CD4-positive, alpha-beta T cell treated with Interleukin-2 at 100 ng/mL for 4 hours (primary cell): ENCODE data around the gene LOXL1.
"Not testable (repeated sequence)": the region's sequence is repeated elsewhere in the genome, so short reads cannot be mapped to it uniquely, and the experiment has no call there.

ENCODE experiments used
- DNase-seq: peaks from one replicate; pipeline ENCODE4 v3.0.0-alpha.2; 2020; ENCODE audit warnings: low spot score

The LOXL1 gene

DNA sequence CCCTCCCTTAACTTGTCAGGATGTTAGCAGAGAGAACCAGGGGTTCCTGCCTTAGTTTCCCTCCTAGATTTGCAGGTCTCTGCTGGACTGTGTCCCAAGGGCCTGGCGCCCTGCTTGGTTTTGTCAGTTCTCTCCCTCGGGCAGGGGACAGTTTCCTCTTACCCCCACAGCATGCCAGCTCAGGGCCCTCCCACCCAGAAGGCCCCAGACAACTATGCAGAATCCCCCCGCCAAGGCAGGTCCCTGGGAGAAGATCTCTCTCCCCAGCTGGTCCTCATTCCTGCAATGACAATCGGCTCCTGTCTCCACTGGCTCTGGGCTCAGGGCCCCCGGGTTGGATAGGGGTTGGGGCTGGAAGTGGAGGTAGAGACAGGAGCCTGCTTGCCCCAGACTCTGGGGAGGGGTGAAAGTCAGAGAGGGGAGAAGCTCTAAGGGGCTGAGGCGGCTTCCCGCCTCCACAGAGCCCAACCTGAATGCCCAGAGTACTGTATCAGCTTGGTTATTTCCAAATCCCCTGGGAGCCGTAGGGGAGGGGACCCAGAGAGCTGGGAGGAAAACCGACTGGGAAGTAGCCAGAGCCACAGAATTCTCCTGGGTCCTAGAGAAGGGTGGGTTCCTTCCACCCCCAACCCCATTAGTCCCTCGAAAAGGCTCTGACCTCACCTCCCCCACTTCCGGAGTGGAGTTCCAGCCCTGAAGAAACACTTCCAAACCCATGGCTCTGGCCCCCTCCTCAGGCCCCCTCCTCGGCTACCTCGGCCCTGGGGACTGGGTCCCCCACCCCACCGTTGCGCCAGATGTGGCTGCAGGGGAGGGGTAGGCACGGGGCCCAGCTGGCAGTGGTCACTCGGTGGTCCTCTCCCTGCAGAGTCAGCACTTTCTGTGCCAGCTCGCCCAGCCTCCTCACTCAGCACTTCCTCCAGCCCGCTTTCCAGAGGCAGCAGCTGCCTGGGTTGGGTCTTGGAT lies 3.8 kb upstream of the LOXL1 start:
- DNase-seq = no peak

DNA sequence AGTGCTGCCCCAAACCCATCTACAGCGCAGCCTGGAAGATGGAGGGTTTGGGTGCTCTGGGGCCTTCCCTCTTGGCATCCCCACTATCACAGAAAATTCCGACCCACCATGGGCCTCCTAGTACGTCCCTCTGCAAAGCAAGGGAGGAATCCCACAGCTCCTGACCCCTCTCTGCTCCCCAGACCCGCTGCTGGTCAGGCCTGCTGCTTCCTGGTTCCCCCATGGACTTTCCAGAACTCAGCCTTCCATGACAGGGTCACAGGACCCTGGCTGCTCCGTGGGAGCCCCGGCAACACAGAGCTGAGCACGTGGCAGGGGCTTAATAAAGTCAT lies 3.1 kb upstream of the LOXL1 start:
- DNase-seq = no peak

DNA sequence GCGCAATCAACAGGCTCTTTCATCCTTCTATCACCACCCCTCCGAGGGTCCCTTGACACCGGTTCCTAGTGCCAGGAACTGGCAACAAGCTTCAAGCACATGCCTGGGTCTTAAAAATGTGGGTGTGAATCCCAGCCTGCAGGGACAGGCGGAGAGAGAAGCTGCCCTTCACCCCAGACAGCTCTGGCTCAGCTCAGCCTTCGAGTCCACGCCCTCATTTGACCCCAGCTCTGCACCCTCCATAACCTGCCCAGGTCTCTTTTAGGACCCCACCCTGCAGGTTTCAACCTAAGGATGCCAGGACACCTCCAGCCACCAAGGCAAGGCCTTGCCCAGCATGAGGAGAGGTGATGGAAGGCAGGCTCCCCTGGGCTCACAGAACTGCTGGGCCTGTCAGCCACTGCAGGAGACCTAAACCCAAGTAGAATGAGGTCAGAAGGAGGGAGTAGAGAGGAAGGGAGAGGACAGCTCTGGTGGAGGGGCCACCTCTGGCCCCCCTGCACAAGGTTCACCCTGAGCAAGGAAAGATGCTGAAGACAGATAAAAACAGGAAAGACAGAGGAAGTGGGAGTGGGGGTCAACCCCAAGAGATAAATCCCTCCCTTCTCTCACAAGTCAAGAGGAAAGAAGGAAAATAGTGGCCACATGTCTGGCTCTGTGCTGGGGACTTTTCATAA lies 2.6 kb upstream of the LOXL1 start:
- DNase-seq = no peak

DNA sequence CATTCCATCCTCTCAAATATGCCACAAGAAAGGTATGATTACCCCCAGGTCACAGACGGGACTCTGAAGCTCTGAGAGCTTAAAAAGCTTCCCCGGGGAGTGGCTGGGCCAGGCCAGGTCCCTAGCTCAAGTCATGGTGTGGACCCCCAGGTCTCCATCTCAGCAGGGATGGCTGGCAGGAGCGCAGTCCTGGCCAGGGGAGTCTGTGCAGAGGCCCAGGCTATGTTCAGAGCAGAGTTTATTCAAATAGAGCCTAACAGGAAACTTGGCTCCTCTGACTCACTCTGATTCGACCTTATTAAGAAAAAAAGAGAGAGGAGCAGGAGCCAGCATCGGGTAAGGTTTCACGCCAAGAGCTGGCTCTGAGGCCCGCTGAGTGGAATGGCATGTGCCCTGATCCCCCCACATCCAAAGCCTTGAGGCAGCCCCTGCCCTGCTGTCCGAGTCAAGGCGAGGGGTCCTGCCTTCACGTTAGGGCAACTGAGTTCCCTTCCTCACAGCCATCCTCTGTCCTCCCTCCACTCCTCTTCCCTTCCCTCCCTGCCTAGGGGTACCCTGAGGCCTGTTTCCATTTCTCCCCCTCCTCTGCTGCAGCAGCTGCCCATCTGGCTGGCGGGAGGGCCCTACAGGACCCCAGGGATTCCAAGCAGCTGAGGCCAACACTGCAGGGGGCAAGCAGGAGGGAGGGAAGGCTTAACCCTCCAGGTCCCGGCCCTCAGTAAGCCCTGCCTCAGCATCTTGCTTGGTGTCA lies 1.9 kb upstream of the LOXL1 start:
- DNase-seq = peak; percentile 44

DNA sequence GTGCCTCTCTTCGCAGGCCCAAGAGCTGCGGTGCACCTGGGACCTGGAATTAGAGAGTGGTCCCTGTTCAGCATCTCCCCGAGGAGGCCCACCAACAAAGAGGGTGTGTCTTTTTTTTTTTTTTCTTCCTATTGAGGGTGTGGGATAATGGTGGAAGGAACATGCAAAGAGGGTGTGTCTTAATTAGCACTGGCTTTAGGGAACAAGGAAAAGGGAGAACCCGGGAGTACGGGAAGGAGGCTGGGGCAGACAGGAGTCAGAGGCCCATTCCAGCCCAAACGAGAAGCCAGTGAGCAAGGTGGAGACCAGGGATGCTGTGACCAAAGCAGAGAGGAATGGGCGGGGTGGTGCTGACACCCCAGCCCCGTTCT lies 429 bp upstream of the LOXL1 start:
- no peak for DNase-seq

DNA sequence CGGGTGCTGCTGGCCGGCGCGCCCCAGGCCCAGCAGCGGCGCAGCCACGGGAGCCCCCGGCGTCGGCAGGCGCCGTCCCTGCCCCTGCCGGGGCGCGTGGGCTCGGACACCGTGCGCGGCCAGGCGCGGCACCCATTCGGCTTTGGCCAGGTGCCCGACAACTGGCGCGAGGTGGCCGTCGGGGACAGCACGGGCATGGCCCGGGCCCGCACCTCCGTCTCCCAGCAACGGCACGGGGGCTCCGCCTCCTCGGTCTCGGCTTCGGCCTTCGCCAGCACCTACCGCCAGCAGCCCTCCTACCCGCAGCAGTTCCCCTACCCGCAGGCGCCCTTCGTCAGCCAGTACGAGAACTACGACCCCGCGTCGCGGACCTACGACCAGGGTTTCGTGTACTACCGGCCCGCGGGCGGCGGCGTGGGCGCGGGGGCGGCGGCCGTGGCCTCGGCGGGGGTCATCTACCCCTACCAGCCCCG lies 777 bp downstream of the LOXL1 start:
- DNase-seq = peak; percentile 26

DNA sequence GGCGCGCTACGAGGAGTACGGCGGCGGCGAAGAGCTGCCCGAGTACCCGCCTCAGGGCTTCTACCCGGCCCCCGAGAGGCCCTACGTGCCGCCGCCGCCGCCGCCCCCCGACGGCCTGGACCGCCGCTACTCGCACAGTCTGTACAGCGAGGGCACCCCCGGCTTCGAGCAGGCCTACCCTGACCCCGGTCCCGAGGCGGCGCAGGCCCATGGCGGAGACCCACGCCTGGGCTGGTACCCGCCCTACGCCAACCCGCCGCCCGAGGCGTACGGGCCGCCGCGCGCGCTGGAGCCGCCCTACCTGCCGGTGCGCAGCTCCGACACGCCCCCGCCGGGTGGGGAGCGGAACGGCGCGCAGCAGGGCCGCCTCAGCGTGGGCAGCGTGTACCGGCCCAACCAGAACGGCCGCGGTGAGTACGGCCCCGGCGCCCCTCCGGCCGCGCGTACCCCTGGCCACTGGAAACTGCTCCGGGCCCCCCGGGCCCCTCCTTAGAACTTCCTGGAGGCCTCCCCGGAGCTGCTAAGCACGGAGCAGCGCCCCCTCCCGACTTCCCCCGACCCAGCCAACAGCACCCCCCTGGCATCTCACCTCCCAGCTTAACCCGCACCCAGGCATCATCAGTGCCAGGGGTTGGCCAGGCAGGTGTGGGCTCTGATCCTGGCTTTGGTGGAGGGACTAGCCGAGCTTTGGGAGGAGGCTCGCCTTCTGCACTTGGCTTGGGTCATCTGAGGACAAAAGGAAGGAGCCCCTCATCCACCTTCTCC lies 1.4 kb downstream of the LOXL1 start:
- DNase-seq = peak; percentile 74

DNA sequence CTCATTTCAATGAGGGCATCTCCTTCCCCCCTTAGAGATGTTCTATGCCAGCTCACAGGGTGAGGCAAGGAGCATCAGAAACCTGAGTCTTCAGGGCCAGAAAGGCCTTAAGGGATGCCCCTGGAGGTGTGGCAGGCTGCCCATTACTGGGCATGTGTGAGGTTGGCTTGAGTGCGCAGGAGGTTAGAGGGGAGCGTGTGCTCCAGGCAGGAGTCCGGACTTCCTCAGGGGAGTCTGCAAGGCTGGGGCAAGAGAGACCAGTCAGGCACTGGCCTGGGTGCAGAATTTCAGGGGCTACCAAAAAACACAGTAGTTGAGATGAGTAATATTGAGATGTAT lies 1.9 kb downstream of the LOXL1 start:
- no peak for DNase-seq

DNA sequence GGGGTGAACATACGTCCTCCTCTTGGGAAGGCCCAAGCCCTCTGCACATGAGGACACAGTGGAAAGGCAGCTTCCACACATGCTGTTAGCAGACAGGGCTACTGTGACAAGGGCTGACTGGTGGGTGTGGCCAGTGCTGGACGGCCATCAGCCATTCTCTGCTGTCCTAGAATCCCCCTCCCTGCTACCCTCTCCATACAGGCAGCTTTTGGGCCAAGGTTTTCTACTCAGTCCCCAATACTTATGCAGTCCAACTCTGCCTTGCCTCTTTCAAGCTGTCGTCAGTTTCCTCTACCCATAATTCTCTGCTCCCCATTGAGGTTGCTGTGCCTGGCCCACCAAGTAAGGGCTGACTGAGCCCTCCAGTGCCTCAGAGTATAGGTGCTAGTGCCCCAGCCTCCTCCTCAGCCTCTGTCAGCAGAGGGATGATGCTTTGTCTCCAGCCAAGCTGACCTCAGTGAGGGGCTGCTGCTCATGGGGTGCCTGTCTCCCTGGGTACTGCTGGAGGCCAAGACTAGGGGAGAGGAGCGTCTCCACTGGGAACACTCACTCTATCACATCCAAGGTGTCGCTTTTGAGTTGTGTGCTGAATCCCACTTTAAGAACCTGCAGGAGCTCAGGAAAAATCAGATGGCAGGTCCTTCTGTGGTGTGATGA lies 2.8 kb downstream of the LOXL1 start:
- DNase-seq = no peak

DNA sequence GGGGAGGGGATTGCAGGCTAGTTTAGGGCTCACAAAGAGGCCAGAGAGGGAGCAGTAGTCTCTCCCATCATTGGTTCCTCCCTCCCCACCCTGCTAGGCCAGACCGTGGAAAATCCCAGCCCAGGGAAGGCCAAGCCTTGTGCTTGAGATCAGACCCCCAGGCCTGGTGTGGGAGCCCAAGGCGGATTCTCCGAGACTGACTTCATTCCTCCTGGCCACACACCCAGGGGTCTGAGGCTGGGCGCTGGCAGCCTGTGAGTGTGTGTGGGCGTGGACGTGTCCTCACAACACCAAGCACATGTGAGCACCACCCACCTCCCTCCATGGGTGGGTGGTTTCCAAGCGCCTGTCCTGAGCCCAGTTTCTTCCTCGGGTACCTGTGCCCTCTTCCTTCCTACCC lies 4.1 kb downstream of the LOXL1 start:
- DNase-seq = no peak

DNA sequence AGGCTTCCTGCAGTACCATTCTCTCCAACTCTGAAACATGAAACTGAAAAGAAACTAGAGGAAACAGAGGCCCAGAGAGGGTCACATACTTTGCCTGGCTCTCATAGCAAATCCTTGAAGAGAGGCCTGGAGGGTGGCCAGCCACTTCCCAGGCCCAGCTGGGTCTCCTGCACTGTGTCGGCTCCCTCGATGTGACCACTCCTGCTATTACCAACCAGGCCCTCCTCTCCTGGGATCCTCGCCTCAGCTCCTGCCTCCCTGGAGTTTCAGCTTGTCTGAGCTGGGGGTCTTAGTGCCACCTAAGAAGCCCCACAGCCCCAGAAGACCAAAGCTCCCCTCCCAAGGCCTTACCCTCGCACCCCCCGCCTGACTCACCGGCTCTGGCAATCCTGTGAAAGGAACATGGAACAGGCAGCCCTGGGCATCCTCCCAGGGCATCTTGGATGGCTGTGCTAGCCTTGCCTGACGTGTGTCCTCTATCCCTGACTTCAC lies 4.6 kb downstream of the LOXL1 start:
- no peak for DNase-seq

DNA sequence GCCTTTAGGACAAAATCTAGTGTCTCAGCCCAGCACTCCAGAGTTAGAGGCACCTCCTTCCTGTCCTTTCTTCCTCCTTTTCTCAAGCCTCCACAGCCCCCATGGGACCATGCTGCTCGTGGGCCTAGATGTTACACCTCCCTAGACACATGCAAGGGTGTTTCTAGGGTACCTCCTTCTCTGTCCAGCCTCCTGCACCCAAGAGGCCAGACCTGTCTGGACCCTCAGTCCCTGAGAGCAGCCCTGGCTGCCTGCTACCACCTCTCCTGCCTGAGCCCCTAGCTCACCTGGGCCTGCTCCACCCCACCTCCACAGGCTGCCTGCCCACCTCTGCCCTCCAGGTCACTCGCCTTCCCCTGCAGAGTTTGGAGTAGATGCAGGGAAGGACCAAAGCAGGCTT lies 5.2 kb downstream of the LOXL1 start:
- no peak for DNase-seq

DNA sequence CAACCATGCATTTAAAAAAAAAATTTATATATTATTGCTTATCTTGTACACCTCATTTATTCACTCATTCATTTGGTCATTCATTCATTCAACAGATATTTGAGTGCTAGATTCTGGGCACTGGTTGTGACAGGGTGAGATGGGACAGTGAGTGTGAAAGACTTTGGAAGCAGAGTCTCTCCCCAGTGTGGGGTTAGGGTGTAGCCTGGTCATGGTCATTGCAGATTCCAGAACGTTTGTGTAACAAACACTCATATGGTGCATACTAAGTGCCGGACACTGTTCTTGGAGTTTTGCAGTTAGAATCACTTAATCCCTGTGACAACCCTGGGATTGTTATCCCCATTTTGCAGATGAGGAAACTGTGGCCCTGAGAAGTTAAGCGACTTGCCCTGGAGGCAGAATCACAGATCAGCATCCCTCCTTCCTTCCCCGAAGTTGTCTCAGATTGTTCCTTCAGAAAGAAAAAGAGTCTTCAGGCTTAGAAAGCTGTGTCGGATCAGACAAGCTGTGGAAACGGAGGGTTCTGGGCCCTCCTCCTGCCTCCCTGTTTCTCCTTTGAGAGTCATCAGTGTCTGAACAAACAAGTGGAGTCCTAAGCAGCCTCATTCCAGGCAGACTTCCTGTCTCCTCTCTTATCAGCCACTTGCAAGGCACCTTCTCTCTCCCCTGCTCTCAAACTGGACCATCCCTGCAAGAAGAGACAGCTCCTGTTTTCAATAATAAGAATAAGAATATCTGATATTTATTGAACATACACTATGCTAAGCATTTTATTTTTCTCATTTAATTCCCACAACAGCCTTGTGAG lies 6.3 kb downstream of the LOXL1 start:
- no peak for DNase-seq

DNA sequence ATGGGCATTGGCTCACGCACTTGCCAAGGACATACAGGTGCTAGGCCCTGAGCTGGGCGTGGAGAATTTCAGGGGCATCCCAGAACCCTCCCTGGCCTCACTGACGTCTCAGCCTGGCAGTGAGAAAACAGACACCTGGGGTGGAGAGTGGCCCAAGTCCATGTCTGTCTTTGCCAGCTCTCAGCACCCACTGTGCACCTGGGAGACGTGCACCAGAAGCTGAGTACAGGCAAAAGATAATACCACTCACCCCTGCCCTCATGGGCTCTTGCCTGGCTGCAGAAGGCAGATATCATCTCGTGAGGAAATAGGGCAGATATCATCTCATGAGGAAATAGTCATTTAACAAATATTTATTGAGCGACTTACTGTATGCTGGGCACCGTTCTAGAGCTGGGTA lies 8.0 kb downstream of the LOXL1 start:
- no peak for DNase-seq

DNA sequence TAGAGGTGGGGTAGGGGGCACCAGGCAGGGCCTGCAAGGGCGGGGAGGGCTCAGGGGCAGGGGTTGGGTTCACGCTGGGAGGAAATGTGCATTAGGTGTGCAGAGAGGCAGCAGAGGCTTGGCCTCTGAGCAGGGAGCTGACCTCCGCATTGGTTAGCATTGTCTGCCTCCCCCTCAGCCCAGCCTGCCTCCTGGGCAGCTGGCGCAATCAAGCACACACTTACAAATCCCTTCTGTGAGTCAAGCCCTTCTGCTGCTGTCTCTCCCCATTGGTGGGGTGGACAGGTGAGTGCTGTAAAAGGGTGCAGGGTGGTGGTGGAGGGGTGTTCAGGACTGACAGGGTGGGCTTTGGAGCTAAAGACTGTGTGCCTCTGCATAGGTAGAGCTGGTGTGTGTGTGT lies 9.3 kb downstream of the LOXL1 start:
- no peak for DNase-seq

DNA sequence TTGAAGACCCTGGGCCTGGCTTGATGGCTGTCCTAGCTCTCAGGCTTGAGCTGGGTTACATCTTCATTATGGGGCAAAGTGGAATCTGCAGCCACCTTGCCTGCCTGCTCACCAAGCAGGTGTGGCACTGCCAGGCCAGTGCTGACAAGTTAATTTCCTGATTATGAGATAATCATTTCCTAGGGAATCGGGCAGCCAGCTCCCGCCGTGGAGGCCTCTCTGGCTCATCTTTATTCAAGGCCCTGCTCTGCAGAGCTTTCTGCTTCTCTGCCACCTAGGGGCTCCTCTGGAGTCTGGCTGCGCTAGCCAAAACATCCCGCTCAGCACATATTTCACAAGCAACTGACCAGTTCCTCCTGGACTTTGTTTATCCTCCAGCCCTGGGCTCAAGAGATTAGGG lies 9.9 kb downstream of the LOXL1 start:
- no peak for DNase-seq

DNA sequence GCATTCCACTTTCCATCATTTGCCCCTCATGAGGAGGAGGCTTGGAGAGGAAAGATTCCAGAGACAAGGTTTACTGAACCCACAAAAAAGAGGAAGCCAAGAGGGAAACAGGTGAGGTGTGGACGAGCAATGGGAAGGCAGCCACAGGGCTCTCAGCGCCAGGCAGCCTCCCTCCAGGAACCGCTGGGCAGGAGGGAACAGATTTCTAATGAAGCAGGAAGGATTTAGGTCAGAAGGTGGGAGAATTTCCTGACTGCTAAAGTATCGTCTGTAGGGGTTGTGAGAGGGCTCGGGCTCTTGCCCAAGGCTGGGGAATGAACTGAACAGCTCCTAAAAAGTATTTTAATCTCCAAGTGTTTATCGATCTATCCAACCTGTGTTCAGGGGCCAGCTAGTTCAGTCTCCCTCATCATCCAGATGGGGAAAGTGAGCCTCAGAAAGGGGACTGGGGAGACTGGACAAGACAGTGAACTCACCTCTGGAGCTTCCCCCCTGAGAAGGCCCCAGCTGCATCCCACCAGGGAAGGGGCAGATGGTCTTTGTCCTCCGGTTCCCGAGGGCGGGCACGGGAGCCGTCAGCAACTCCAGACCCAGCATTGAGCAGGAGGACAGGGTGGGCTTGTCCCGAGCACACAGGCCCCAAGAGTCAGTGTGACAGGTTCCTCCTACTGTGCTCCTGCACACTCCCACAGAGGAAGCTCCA lies 10.5 kb downstream of the LOXL1 start:
- no peak for DNase-seq

DNA sequence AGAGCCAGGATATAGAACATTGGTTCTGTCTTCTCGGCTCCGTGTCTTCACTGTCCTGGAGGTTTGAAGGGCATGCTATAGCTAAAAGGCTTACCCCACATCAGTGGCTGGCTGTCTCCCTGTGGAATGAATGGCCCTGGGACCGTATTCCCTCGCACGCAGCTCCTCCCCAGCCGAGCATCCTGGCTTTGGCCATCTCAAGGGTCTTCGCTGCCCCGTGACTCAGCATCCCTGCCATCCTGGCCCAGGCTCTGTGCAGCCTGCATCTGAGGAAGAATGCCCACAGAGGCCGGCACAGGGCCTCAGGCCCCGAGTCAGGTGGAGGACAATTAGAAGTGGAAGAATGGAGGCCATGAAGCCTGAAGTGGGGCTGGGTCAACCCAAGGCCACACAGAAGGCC lies 11.0 kb downstream of the LOXL1 start:
- DNase-seq = no peak

DNA sequence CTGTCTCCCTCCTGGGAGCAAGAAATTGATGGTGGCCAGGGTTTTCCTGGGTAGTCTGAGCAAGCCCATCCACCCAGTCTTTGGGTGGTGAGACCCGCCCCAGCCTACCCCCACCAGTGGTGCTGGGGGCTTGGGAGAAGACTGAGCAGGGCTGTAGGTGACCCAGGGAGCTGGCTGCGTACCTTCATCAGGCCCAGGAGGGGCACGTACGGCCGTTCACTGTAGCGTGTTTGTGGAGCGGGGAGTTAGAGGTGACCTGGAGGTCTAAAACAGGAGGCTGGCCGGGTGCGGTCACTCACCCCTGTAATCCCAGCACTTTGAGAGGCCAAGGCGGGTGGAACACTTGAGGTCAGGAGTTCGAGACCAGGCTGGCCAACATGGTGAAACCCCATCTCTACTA lies 11.5 kb downstream of the LOXL1 start:
- no peak for DNase-seq

DNA sequence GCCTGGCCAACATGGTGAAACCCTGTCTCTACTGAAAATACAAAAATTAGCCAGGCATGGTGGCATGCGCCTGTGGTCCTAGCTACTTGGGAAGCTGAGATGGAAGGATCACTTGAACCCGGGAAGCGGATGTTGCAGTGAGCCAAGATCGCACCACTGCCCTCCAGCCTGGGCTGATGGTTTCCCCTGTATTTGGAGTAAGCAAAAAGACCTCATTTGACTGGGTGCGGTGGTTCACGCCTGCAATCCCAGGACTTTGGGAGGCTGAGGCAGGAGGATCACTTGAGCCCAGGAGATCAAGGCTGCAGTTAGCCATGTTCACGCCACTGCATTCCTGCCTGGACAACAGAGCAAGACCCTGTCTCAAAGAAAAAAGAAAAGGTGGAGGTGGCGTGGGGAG lies 12.3 kb downstream of the LOXL1 start:
- not testable (repeated sequence) for DNase-seq
